GM18858 (cell line): ENCODE measurements around the gene BCL2L13.

Experiments
- ATAC-seq: cut with Tn5 transposase; IDR thresholded peaks from one replicate; pipeline ENCODE4 v1.9.1; 2021; ENCODE audit not compliant: unreplicated experiment

The BCL2L13 gene, protein sequence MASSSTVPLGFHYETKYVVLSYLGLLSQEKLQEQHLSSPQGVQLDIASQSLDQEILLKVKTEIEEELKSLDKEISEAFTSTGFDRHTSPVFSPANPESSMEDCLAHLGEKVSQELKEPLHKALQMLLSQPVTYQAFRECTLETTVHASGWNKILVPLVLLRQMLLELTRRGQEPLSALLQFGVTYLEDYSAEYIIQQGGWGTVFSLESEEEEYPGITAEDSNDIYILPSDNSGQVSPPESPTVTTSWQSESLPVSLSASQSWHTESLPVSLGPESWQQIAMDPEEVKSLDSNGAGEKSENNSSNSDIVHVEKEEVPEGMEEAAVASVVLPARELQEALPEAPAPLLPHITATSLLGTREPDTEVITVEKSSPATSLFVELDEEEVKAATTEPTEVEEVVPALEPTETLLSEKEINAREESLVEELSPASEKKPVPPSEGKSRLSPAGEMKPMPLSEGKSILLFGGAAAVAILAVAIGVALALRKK

DNA sequence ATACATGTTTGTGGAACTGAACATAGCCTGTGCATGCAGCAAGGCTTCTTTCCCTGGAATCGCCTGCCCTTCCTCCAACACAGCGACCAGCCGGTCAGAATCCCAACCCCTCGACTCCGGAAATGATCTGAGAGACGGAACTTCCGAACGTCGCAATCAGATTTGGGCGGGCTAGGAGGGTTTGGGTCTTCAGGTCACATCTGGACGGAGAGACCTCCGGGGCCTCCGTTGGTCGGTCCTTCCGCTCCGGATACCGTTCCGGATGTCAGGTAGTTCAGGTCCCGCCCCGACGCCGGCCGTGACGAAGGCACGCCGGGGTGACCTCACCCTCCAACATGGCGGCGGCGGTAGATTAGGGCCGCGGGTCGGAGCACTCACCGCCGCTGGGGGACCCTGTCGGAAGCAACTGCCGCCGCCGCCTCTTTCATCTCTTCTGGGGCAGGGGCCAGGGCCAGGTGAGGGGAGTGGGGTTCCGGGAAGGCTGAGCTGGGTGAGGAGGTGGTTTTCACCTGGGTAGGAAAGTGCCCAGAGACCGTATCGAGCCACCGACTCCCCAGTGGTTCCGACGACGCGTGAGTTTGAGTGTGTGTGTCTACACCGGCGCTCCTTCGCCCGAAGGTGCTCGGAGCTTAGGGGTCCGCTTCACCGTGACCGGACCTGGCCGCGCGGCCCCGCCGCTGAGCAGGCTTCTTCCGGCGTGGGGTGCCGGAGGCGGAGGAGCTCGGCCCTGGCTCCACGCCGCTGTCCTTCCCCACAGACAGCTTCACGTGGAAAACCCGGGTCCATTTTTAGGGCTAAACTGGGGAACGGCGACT is at the start of gene BCL2L13:
Gene BCL2L13 (plus strand): TSS at position 326 of the 815 bp plus-strand sequence. CDS start 16,955 bp downstream, outside the sequence.
- peak; percentile 81 for ATAC-seq

DNA sequence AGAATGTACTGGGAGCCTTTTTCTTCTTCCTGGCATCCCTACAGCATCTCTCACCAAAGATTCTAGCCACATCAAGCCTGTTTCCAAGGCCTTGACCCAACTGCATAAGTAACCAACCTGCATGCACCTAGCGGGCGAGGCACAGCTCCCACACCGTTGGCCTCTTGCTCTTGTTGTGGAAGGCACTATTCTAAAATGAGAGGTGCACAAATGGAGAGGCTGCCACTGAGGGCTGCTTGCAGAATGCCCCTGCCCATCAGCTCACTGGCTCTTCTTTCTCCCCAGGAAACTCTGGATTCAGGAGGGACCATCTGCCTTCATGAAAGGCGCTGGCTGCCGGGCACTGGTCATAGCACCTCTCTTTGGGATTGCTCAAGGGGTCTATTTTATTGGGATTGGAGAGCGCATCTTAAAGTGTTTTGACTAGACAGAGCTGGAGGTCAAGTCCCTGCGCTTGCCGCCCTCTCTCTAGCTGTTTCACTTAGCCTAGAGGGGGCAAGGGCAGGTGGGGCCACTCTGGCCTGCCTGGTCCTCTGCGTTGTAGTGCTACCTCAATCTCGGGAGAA is 48.7 kb upstream of the BCL2L13 start:
- ATAC-seq: no peak

DNA sequence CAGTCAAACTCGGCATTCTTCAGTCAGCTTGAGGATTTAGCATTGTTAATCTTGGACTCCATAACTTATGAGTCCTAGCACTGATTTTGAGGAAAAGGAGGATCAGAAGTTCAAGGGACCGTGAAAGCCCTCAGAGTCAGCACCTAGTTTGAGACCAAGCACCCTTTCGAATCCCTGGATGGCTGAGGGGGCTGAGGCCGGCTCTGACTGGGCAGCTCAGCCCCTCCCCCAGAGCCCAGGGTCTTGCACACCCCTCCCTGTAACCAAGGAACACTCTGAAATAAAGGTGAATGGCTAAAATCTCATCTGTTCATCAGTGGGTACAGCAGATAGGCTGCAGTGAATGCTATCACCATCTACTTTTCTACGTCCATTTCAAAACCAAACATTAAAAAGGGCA is 48.0 kb upstream of the BCL2L13 start:
- no peak for ATAC-seq

DNA sequence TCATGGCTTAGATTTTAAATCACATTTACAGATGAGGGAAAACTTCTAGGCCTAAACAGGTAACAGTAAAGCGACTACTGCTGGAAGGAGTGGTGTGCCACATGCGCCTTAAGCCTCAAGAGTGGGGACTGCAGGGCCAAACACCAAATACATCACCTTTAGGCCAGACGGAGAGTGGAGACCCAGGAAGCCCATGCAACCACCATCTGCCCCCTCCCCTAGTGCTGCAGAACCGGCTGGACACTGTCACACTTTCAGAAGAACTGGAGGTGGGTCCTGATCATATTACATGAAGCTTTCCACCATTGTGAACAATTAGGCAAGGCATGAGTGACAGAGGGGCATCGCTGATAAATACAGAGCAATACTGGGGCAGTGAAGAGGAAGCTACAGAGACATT is 46.4 kb upstream of the BCL2L13 start:
- ATAC-seq: no peak

DNA sequence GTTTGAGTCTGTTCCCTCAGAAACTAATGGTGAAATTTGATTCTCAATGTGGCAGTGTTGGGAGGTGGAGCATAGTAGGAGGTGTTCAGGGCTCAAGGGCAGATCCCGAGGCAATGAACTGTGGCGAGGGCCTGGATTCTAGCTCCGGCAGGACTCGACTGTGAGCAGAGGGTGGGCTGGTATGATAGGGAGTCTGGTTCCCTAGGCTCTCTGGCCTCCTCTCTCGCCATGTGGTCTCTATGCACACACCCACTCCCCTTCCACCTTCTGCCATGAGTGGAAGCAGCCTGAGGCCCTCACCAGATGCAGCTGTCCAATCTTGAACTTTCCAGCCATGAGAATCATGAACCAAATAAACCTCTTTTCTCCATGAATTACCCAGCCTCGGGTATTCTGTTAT is 42.3 kb upstream of the BCL2L13 start:
- ATAC-seq: no peak

DNA sequence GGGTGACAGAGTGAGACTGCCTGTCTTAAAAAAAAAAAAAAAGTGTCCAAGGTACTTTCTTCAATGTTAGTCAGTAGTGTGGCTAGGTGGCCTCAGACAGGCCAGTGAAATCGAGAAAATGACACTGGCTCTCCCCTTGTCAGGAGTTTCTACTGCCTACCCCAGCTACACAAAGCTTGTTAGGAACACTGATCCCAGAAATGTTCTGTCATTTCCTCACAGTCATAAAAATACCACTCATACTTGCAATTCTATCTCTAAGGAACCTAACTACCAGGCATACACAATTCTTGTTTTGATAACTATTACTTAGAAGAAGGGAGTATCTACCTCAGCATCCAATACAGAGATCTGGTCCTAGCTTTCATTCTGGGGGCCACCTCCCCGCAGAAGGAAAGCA is 41.3 kb upstream of the BCL2L13 start:
- no peak for ATAC-seq

DNA sequence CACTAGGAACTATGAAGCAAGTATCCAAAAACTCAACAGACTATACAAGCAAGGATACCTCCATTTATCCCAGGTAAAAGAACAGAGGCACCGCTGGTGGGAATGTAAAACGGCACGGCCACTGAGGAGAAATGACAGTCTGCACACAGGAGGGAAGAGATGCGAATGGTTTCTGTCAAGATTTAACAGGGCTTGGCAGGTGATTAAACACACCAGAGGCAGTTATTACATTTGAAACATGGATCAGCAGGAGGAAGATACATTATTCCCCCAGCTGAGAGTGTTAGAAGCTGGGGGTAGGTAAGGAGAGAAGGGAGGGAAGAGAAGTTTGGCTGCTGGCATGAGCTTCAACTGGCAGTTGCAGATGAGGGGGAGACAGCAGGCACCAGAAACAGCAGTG is 40.2 kb upstream of the BCL2L13 start:
- ATAC-seq: no peak

DNA sequence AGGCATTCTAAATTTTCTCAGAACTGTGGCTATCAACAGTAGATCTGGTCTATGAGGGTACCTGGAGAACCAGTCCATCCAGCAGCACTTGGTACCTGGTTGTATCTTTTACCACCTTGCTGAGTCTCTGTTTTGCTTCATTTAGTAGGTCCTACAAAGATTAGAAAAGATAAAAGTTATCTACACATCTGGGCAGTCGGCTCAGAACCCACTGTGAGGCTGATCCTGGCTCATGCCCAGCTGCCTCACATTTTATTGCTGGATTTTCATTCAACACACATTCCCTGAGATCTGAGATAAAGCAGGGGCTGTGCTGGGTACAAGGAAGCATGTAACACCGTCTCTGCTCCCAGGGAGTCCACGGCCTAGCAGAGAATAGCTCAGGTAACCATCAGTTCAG is 37.5 kb upstream of the BCL2L13 start:
- ATAC-seq: no peak

DNA sequence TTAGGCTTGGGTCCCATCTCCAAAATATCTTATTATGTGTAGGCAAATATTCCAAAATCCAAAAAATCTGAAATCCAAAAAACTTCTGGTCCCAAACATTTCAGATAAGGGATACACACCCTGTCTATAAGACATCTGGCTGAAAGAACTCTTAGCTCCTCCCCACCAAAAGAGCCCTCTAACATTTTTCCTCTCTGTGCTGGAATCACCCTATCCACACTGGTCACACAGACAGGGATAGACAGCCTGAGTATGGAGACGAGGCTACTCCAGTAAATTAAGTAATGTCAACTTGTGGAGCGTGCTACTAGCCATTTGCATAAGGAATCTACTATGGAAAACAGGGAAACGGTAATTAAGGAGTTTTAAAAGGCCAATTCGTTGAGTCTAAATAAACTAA is 34.9 kb upstream of the BCL2L13 start:
- ATAC-seq: no peak

DNA sequence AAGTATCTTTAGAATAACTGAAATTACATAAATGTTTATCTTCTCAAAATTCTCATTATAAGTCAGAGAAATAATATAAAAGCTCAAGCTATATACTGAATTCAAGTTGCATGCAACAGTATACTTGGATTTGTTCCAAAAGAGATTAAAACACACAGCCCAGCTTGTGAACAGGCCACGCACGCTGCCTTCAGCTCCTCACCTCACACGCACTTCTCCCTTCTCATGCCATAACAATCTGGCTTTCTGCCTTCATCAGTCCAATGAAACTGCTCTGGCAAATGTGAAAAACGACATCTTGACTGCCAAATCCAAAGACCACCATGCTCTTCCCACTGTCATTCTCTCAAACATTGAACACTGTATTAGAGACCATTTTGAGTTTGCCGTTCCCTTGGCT is 32.1 kb upstream of the BCL2L13 start:
- no peak for ATAC-seq

DNA sequence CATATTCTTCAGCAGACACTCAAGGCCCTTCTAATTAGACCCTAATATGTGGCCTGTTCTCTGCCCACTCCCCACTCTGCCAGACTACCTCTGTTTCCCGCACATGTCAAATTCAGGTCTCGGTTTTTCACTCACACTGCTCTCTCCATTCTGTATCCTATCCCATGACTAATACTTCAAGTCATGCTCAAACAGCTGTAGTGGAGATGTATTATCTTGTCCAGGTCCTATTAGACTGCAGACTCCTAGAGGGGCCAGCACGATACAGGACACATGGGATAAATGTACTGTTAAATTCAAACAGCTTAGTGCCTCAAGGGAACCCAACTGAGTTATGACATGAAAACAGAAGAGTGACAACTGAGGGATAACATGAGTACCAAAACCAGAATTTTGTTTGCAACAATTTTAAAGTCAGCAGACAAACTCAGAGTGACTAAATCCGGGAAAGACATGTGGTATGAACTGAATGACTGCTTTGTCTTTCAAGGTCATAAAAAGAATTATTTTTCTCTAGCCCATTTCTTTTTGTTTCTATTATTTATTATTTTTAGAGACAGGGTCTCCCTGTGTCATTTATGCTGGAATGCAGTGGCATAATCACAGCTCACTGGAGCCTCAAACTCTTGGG is 30.6 kb upstream of the BCL2L13 start:
- ATAC-seq: no peak

DNA sequence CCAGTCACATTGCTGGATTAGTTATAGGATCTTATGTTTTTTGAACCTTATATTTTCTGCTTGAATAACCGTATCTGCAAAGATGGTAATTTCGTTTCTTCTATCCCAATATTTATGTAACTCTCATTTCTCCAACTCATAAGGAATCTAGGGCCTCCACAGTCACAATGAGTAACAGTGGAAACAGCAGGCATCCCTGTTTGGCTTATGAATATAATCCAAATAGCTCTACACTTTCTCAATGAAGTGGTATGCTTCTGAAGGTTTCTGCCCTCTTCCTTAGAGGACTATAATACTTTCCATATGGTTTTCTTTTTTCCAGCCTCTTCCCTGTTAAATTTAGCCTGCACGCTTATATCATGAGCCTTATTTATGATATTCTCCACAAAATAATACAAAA is 26.5 kb upstream of the BCL2L13 start:
- ATAC-seq: no peak

DNA sequence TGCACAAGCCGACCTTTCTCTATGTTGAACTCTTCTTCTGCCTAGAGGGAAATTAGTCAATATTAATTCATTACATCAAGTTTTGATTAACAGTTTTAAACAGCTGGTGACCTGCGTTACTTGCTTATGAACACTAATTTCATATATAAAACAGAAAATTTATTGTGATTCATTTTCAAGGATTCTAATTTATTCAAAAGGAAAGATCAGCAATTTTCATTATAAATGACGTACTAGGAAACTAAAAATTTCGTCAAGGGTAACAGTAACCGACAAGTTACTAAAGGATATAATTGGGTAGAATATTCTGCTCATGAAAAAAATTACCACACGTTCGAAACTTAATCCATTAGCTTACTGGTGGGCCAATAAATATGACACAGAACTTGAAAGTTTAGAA is 25.3 kb upstream of the BCL2L13 start:
- ATAC-seq: no peak

DNA sequence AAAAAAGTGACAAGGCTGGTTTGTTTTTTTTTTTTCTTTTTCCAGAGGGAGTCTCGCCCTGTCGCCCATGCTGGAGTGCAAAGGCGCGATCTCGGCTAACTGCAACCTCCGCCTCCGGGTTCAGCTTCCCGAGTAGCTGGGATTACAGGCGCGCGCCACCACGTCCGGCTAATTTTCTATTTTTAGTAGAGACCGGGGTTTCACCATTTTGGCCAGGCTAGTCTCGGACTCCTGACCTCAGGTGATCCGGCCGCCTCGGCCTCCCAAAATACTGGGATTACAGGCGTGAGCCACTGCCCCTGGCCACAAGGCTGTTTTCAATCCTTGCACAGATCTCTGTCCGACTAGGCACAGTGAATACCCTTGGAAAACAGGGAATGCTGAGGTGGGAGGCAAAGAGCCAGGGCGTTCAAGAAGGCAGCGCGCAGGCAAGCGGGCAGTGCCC is 10.6 kb upstream of the BCL2L13 start:
- ATAC-seq: peak; percentile 7

DNA sequence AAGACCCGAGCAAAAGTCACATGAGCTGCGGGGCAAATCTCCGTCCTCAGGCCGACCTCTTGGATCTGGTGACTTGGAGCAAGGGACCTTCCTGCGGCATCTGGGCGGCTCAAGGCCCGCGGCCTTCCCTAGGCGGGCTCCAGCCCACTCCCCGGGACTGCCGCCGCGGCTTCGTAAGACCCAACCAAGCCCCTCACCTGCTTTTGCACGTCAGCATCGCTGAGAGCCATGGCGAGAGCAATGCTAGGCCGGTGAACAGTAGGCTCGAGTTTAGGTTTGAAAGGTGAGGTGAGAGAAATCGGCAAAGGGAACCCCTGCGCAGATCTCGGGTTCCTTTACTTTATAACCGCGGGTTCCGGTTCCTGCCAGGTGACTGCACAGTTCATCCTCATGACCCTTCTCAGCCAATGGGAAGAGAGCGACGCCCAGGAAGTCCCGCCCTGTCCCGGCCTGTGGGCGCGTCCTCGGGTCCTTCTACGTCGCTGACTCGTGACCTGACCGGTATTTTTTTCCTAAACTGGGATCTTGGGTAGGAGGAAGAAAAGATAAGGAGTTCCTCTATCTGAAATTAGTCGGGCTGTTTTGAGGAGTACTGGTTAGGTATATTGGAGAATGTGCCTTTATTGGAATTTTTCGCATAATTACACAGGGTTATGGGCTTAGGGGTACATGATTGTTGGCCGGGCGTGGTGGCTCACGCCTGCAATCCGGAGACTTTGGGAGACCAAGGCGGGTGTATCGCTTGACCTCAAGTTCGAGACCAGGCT is 10.0 kb upstream of the BCL2L13 start, which contains the start of gene ATP6V1E1:
Gene ATP6V1E1 (minus strand): TSS at position 344 of the 767 bp plus-strand sequence. CDS start 114 bp downstream, at position 230.
- ATAC-seq: peak; percentile 95

DNA sequence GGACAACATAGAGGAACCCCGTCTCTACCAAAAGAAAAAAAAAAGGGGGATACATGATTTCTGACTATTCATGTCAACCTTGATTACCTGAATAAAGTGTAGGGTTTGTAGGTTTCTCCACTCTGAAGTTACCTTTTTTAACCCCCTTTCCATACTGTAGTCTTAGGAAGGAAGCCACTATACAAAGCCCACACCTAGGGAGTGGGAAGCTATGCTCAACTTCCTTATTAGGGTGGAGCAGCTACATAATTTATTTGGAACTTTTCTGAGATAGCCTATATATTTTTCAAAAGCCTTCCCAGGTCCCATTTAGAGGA is 9.4 kb upstream of the BCL2L13 start:
- no peak for ATAC-seq

DNA sequence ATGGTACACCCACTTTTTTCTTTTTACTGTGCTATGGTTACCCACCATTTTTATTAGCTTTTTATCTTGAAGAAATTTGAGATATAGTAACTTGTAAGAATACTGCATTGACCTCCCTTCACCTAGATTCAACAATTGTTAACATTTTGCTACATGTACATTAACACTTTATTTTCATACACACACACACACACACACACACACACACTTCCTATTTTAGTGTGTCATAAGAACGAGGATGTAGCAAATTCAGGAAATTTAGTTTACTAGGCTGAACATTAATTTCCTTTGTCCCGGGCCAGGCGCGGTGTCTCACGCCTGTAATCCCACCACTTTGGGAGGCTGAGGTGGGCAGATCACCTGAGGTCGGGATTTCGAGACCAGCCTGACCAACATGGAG is 8.9 kb upstream of the BCL2L13 start:
- no peak for ATAC-seq

DNA sequence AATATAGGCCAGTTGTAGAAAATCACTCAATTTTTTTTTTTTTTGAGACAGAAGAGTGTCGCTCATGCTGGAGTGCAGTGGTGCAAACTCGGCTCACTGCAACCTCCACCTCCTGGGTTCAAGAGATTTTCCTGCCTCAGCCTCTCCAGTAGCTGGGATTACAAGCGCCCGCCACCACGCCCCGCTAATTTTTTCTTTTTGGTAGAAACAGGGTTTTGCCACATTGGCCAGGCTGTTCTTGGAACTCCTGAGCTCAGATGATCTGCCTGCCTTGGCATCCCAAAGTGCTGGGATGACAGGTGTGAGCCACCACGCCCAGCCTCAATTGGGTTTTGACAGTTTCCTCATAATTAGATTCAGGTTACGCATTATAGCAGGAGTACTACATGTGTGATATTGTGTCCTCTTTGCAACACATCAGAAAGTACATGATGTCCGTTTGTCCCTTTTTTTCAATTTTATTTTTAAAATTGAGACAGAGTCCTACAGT is 7.4 kb upstream of the BCL2L13 start:
- ATAC-seq: no peak

DNA sequence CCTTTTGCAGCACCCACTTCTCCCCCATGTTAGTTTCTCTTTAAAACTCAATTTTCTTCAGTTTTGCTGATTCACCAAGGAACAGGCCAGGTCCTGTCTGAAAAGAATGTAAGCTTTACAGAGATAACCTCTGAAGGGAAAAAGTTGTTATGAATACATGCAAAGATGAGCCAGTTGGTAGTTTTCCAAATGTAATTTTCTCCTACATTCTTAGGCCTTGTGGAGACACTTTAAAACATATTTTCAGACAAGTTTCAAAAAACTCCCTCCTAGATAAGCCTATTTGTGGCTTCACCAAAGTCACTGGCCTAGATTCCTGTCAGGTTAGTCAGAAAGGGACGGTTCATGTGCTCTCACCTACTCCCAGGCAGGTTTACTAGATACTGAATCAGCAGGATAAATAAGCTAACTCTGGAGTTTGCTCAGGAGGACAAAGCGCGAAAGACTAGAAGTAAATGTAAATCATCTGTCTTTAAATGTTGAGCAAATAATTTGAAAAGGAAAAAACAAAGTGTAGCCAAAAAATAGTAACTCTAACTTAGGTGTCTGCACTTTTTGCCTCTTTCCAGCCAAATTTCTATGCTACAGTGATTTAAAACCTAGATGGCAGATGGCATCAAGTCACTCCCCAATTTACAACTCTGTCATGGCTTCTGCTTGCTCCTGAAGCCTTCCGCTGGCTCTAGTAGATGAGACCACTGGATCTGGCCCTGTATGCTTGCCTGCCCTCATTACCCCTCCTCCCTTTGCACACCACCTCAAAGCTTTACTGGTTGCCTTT is 5.2 kb upstream of the BCL2L13 start:
- no peak for ATAC-seq

DNA sequence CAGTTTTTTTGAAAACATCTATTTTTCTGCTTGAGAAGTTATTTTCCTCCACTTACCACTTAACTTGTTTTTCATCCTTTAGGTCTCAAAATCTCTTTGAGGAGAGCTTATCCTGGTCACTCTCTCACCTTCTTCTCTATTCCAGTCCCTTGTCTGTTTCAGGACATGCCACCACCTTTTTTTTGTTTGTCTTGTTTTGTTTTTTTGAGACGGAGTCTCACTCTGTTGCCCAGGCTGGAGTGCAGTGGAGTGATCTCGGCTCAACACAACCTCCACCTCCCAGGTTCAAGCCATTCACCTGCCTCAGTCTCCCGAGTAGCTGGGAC is 4.6 kb upstream of the BCL2L13 start:
- ATAC-seq: no peak
